ENCODE results near the gene NT5DC2.

- TF ChIP-seq, protein P1, sequence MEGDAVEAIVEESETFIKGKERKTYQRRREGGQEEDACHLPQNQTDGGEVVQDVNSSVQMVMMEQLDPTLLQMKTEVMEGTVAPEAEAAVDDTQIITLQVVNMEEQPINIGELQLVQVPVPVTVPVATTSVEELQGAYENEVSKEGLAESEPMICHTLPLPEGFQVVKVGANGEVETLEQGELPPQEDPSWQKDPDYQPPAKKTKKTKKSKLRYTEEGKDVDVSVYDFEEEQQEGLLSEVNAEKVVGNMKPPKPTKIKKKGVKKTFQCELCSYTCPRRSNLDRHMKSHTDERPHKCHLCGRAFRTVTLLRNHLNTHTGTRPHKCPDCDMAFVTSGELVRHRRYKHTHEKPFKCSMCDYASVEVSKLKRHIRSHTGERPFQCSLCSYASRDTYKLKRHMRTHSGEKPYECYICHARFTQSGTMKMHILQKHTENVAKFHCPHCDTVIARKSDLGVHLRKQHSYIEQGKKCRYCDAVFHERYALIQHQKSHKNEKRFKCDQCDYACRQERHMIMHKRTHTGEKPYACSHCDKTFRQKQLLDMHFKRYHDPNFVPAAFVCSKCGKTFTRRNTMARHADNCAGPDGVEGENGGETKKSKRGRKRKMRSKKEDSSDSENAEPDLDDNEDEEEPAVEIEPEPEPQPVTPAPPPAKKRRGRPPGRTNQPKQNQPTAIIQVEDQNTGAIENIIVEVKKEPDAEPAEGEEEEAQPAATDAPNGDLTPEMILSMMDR (conservative IDR thresholded peaks at IDR 0.05 in 1 of 2, IDR thresholded peaks at IDR 0.05 in 1 of 2; ENCODE audit: extremely low read depth in 1 of 2, insufficient read depth in 1 of 2, low read depth in 1 of 2, low read length in 2 of 2), result no peak
- TF ChIP-seq EZH2 (IDR thresholded peaks at IDR 0.05; ENCODE audit: borderline replicate concordance, low read length), result no peak
These were observed 56.4 kb downstream of the NT5DC2 start for GRCh38 chr3:52477076-52477795.
